Activated CD4-positive, CD25-positive, alpha-beta regulatory T cell treated with anti-CD3 and anti-CD28 coated beads, Interleukin-2, amount 50 U/mL, for 16 hours (primary cell): Measurements from ENCODE around the gene TTC22.

Source experiments
- DNase-seq: peaks from one replicate; pipeline ENCODE4 v3.0.0-alpha.2; 2020; ENCODE audit warnings: low read depth, low spot score

TTC22 gene

DNA sequence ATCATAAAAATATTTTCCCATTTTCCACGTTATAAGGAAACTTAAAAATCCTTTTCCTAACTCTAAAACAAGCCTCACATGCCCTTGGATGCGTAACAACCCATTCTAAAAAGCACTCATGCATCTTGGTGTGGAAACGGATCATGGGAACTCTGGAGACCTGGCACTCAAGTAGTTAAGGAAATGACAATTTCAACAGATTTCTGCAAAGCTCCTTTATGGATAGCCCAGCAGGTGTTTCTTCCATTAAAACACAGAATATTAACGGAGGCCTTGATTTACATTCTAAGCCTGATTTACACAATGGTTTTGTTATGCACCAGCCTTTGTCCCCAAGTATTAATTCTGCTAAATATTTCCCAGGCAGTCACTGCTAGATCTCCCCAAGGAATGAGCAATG lies 49.7 kb downstream of the TTC22 start:
- DNase-seq, result no peak

DNA sequence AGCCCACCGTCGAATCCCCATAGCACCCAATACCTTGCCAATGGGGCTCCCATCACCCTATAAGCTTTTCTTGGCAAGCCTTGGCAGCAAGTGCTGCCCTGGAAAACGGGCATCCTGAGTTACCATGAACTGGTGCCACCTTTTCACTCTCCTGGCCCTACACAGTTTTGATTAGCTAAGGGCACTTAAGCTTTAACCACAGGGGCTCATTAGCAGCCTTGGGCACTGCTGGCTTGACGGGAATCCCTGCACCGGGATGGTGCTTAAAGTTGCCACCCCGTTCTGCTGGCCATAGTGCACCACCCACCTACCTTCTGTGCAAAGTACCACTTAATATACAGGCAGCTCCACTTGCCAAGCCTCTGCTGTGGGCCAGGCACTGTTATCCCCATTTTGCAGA lies 50.5 kb downstream of the TTC22 start:
- no peak for DNase-seq

DNA sequence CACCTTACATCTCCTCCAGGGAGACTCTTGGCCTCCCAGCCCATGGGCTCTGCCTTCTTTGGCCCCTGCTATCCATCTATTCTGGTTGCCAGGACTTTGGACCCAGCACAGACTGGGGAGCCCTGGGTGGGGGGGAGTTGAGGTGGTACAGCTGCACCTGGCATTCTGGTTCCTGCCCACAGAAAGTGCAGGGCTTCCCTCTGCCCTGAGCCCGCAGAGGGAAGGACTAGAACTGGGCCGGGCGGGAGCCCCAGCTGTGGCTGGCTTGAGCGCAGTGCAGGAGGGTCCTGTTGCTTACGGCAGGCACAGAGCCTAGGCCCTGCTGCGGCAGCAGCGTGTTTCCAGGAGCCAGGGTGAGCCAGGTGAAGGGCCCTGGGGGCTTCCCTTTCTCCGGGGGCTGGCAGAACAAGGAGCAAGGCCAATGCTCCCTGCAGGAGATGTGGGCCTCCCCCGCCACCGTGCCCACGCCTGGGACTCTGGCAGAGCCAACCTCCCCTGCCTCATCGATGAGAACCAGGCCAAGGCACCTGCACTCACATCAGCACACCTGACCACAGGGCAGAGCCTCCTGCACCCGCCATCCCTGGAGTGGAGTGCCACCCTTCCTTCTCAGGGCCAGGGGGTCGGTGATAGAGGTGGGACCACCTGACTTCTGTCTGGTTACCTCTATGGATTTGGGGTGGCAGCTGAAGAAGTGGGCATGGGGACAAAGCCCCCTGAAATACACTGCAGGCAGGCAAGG lies 52.9 kb downstream of the TTC22 start:
- no peak for DNase-seq

DNA sequence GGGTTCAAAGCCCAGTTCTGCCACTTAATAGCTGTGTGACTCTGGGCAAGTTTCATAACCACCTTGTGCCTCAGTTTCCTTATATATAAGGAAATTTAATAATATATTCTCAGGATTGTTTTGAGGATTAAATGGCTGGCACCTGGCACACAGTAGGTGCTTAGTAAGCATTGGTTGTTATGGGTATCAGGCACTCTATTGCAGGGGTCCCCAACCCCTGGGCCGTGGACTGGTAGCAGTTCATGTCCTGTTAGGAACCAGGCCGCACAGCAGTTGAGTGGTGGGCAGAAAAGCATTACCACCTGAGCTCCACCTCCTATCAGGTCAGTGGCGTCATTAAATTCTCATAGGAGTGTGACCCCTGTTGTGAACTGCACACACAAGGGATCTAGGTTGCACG lies 55.3 kb downstream of the TTC22 start:
- DNase-seq, result no peak

DNA sequence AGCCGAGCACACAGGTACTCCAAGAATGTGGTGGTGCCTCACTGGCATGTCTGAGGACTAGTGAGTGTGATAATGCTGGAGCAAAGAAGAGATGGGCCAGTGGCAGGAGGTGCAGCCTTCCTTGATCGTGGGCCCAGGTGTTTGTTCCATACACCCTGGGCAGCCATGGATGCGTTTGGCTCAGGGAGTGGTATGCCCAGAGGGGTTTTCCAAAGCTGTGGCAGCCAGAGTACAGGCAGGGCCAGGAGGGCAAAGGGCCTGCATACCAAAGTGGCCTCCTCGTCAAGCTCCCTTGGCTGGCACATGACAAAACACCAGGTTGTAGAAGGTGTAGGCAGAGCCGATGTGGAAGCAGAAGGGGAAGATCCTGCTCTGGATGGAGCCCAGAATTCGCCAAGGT lies 55.8 kb downstream of the TTC22 start:
- no peak for DNase-seq

DNA sequence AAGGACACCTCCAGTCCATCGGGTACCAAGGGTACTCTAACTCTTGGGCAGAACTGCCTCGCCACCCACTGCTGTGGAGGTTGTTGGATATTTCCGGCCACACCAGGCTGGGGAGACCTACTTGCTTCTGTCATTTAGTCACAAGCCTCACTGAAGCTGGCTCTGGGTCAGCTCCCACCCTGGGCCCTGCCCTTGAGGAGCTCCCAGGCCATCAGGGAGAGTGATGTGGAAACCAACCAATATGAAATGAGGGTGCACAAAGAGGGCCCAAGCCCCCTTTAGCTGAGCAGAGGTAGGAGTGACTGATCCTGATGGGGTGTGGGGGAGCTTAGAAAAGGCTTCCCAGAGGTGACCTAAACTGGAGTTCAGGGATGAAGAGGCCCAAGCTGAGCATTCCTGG lies 56.4 kb downstream of the TTC22 start:
- DNase-seq, result no peak

DNA sequence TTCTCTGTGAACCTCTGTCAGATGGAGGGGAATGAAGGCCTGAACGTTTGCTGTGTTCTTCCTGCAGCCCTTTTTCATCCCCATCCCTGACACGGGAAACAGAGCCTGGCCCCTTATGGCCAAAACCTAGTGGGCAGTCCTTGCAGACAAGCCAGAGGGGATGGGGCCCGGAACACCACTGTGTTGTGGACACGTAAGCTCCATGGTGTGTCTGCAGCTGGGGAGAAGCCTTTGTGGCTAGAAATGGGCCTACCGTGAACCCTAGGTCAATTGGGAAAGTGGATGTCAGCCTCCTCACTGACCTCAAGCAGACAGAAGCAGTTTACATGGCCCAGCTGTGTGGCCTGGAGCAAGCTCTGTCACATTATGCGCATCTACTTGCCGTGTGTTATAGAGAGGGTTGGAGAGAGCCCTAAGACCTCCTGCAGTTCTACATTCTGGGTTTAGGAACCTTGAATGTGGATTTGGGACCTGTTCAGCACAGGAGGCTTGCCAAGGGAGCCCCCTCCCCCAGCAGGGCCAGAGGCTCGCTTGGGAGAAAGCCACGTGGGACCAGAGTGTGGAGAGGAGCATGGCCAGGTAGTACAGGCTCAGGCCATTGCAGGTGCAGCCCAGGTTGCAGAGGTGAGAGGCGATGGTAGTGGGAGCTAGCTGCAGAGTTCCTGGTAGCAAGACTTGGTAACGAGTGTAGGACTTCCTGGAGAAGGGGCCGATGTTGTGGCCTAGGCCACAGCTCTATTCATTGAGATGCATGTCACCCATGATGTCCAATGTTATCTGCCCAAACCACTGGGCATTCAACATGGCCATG lies 57.5 kb downstream of the TTC22 start:
- no peak for DNase-seq

DNA sequence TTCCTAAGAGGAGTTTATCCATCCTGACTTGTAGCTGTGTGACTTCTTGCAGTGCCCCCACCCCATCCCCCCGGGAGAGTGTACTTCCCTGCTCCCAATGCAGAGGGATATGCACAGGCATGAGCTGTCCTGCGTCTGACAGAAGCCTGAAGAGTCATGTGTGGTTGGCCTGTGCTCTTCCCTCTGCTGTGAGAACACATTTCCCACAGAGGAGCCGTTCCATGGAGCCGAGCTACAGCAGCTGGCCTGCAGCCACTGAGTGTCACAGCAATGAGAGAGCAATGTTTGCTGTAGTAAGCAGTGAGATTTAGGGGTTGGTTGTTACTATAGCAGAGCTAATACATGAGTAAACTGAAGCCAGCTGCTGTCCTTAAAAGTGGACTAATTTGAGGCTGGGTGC lies 58.8 kb downstream of the TTC22 start:
- no peak for DNase-seq

DNA sequence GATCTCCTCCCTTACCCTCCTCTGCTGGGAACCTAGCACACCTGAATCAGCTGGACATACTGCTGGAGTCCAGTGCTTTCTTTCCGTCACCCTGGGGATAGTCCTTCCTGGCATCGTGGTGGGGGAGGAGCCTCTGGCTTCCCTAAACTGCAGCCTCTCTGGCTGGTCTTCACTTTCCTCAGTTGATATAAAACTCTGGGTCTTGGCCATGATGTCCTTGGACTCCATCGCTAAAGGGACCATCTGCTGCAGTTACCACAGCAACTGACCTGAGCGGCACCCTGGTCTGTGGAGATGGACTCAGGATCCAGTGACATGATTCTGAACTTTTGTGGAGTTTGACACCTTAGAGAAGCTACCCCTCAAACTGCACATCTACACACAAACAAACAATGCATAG lies 59.6 kb downstream of the TTC22 start:
- DNase-seq, result no peak

DNA sequence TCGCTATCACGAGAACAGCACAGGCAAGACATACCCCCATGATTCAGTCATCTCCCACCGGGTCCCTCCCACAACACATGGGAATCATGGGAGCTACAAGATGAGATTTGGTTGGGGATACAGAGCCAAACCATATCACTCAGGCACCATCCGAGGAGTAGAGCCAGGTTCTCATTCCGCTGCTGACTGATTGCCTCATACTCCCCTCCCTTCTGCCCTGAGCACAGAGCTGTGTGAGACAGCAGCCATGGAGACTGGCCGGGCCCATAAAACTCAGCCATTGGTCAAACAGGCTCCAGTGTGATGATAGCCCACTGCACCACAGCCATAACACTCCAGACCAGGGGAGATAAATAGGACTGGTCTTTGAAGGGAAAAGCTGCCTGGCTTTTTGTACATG lies 62.9 kb downstream of the TTC22 start:
- no peak for DNase-seq

DNA sequence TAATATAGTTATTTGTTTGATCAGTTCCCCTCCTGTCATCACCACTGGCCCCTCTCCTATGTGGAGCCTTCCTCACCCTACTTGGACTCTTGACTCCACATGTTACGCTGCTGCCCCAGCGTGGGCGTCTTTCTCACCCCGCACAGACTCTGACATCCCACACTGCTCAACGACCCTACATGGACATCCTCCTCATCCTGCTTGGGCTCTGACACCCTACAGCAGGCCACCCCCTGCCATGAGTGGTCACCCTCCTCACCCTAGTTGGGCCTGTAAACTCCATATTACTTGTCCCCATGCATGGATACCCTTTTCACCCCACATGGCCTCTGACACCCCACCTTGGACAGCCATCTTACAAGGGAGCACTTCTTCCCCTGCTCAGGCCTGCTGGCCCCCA lies 64.4 kb downstream of the TTC22 start:
- DNase-seq, result no peak
